ENCODE results near the gene YIF1B. TPM values are rescaled to one million over a fixed set of nuclear protein-coding genes. Genes with fewer than 3 reads are reported as not detected.

The YIF1B gene
- total RNA-seq, 1 experiment from 2014 or later, result 143 TPM

- Histone ChIP-seq H3K36me3 (ENCODE audit: control insufficient read depth, insufficient read depth, low read length) (peaks cover 9% of the 10 kb centered on the region), H3K4me1 (ENCODE audit: control insufficient read depth, insufficient read depth, low read length) (peaks cover 43% of the 10 kb centered on the region), H3K27me3 (ENCODE audit: control insufficient read depth, insufficient read depth, low read length) (no peaks in the 10 kb centered on the region), H3K27ac (ENCODE audit: low read length) (peak overlapping the region; percentile 32; the same call in 1 of the 2 replicates), H3K9me3 (ENCODE audit: control insufficient read depth, insufficient read depth, low read depth, low read length) (no peaks in the 10 kb centered on the region), H3K4me3 (ENCODE audit: low read depth in 2 of 2, low read length in 2 of 2) (no peak overlapping the region)
- BruUV-seq (replicated peaks), result no TSS peak
- TF ChIP-seq TCF7L2 (IDR thresholded peaks at IDR 0.05; ENCODE audit: low read depth, low read length), result no peak
- TF ChIP-seq, protein P1, sequence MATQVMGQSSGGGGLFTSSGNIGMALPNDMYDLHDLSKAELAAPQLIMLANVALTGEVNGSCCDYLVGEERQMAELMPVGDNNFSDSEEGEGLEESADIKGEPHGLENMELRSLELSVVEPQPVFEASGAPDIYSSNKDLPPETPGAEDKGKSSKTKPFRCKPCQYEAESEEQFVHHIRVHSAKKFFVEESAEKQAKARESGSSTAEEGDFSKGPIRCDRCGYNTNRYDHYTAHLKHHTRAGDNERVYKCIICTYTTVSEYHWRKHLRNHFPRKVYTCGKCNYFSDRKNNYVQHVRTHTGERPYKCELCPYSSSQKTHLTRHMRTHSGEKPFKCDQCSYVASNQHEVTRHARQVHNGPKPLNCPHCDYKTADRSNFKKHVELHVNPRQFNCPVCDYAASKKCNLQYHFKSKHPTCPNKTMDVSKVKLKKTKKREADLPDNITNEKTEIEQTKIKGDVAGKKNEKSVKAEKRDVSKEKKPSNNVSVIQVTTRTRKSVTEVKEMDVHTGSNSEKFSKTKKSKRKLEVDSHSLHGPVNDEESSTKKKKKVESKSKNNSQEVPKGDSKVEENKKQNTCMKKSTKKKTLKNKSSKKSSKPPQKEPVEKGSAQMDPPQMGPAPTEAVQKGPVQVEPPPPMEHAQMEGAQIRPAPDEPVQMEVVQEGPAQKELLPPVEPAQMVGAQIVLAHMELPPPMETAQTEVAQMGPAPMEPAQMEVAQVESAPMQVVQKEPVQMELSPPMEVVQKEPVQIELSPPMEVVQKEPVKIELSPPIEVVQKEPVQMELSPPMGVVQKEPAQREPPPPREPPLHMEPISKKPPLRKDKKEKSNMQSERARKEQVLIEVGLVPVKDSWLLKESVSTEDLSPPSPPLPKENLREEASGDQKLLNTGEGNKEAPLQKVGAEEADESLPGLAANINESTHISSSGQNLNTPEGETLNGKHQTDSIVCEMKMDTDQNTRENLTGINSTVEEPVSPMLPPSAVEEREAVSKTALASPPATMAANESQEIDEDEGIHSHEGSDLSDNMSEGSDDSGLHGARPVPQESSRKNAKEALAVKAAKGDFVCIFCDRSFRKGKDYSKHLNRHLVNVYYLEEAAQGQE (IDR thresholded peaks at IDR 0.05; ENCODE audit: insufficient read depth in 1 of 2, low read depth in 2 of 2, low read length in 1 of 2), result no peak
- TF ChIP-seq, protein P2, sequence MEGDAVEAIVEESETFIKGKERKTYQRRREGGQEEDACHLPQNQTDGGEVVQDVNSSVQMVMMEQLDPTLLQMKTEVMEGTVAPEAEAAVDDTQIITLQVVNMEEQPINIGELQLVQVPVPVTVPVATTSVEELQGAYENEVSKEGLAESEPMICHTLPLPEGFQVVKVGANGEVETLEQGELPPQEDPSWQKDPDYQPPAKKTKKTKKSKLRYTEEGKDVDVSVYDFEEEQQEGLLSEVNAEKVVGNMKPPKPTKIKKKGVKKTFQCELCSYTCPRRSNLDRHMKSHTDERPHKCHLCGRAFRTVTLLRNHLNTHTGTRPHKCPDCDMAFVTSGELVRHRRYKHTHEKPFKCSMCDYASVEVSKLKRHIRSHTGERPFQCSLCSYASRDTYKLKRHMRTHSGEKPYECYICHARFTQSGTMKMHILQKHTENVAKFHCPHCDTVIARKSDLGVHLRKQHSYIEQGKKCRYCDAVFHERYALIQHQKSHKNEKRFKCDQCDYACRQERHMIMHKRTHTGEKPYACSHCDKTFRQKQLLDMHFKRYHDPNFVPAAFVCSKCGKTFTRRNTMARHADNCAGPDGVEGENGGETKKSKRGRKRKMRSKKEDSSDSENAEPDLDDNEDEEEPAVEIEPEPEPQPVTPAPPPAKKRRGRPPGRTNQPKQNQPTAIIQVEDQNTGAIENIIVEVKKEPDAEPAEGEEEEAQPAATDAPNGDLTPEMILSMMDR (IDR thresholded peaks at IDR 0.05), result no peak
- no peak for TF ChIP-seq POLR2AphosphoS5 (IDR thresholded peaks at IDR 0.05; ENCODE audit: low read depth, low read length)
- no peak for TF ChIP-seq SIN3A (IDR thresholded peaks at IDR 0.05; ENCODE audit: borderline replicate concordance, insufficient read depth, low read depth, low read length)
- ChIA-PET CTCF (no interaction called here), POLR2A (no interaction called here)
- in situ Hi-C loops (cut with HindIII; ENCODE audit: low pct_unique_long_range_greater_than_20kb, low sequenced_read_pairs) (no loop called here), intact Hi-C loops (cut with micrococcal nuclease; ENCODE audit: unreplicated experiment) (no loop called here)
- DNase-seq (ENCODE audit: low read depth, low spot score) (no peak), ATAC-seq (no peak)
Measured at GRCh38 chr19:38293281-38293680, 22.5 kb downstream of the YIF1B start.

DNA sequence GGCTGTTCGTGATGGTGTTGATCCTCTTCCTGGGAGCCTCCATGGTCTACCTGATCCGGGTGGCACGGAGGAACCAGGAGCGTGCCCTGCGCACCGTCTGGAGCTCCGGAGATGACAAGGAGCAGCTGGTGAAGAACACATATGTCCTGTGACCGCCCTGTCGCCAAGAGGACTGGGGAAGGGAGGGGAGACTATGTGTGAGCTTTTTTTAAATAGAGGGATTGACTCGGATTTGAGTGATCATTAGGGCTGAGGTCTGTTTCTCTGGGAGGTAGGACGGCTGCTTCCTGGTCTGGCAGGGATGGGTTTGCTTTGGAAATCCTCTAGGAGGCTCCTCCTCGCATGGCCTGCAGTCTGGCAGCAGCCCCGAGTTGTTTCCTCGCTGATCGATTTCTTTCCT, 23.9 kb downstream of the YIF1B start:
- ChIA-PET CTCF (no interaction called here), POLR2A (no interaction called here)
- in situ Hi-C loops (cut with HindIII; ENCODE audit: low pct_unique_long_range_greater_than_20kb, low sequenced_read_pairs) (no loop called here), intact Hi-C loops (cut with micrococcal nuclease; ENCODE audit: unreplicated experiment) (no loop called here)
- no peaks in the 10 kb centered on the region for H3K27me3 ChIP-seq (ENCODE audit: control insufficient read depth, insufficient read depth, low read length)
- H3K4me1 ChIP-seq (ENCODE audit: control insufficient read depth, insufficient read depth, low read length), result peaks cover 36% of the 10 kb centered on the region
- peak overlapping the region; percentile 32 for H3K27ac ChIP-seq (ENCODE audit: low read length)
- peaks cover 13% of the 10 kb centered on the region for H3K36me3 ChIP-seq (ENCODE audit: control insufficient read depth, insufficient read depth, low read length)
- H3K9me3 ChIP-seq (ENCODE audit: control insufficient read depth, insufficient read depth, low read depth, low read length), result no peaks in the 10 kb centered on the region
- TSS peak; percentile 91 for BruUV-seq (replicated peaks)
- ATAC-seq, result 0 out of 2 replicates have a peak, but pooled peaks have one; percentile 14
- H3K4me3 ChIP-seq (ENCODE audit: low read depth in 2 of 2, low read length in 2 of 2), result no peak overlapping the region
- TF ChIP-seq, protein P1 (IDR thresholded peaks at IDR 0.05; ENCODE audit: insufficient read depth in 1 of 2, low read depth in 2 of 2, low read length in 1 of 2), result no peak
- TF ChIP-seq SIN3A (IDR thresholded peaks at IDR 0.05; ENCODE audit: borderline replicate concordance, insufficient read depth, low read depth, low read length) (no peak), POLR2AphosphoS5 (IDR thresholded peaks at IDR 0.05; ENCODE audit: low read depth, low read length) (no peak), TCF7L2 (IDR thresholded peaks at IDR 0.05; ENCODE audit: low read depth, low read length) (no peak)
- TF ChIP-seq, protein P2 (IDR thresholded peaks at IDR 0.05), result no peak
- DNase-seq (ENCODE audit: low read depth, low spot score), result no peak

All from Panc1 (cell line).